Hematopoietic multipotent progenitor cell treated with erythropoietin and hydrocortisone succinate and interleukin-3 and kit ligand, for 4 days (in vitro differentiated cells): ENCODE measurements around the gene CACNB1.
"Not testable (repeated sequence)": the region's sequence is repeated elsewhere in the genome, so short reads cannot be mapped to it uniquely, and the experiment has no call there.

ENCODE experiments used
- DNase-seq: peaks from one replicate; pipeline ENCODE4 v3.0.0-alpha.2; 2015

Gene CACNB1

DNA sequence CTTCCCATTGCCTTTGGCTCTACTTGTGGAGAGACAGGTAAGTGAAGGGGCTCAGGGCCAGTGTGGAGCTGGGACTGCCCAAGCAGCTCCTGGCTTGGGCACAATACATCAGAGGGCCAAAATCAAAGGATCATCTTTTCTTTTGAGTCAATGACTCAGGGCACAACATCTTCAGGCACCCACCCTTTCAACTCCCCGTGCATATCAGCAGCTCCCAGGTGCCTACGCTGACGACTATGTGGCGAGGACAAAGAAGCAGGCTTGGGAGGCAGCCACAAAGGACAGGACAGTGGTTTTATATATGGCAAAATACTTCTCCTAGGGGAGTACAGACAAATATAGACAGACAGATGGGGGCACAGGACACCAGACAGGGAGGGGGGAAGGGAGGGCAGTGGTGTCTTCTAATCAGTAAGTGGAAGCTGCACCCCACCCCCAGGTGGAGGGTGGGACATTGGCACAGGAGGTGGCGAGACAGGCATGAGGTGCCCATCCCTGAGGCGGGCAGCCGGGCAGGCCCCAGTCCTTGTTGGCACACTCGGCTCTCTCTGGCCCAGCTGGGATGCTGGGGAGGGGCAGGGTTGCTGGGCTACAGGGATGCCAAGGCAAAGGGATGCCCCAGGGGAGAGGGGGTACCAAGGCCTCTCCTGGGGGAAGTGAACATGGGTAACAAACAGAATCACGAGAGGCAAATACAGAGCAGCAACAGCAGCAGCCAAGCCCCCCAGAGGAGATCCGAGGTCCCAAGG, 23.8 kb downstream of the CACNB1 start:
- DNase-seq, result no peak

GRCh38 chr17:39173080-39173479, 24.4 kb downstream of the CACNB1 start:
- no peak for DNase-seq

DNA sequence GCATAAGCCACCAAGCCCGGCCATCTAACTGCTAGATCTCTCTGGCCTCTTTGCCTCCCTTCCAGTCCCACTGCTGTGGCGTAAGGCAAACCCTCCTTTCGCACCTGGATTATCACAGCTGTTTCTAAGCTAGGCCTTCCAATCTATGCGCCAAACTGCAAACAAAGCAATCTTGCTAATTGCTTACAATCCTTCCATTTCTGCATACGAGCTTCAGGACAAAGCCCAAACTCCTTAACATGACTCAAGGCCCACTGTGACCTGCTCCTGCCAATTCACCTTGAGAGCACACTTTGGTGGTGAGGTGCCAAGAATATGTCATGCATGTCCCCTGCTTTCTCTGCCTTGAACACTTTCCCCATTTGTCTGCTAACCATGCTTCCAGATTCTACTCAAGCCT, 25.5 kb downstream of the CACNB1 start:
- DNase-seq, result no peak

- DNase-seq, result no peak
Measured at GRCh38 chr17:39170558-39170957, 26.9 kb downstream of the CACNB1 start.

DNA sequence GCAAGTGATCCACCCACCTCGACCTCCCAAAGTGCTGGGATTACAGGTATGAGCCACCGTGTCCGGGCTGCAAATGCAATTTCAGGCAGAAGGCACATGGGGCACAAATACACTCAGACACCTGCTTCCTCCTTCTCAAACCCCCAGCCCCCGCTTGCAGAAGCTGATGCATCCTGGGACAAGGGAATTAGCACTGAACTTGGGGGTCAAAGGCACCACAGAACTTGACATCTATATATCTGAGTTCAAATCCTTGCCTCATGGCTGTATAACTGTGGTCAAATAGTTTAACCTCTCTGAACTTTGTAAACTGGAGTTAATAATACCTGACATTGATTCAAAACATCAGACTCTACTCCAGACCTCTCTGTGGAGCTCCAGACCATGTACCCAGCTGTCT, 27.4 kb downstream of the CACNB1 start:
- DNase-seq, result no peak

GRCh38 chr17:39169518-39169917, 28.0 kb downstream of the CACNB1 start:
- no peak for DNase-seq

DNA sequence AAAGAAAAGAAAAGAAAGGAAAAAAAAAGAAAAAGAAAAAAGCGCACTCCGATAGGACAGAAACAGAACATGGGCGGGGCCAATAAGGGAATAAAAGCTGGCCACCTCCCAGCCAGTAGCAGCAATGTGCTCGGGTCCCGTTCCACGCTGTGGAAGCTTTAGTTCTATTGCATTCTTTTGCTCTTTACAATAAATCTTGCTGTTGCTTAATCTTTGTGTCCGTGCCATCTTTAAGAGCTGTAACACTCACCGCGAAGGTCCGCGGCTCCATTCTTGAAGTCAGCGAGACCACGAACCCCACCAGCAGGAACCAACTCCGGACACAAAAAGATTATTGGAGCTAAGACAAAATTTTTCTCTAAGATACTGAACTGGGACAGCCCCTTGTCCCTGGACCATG, 28.4 kb downstream of the CACNB1 start:
- peak; percentile 41 for DNase-seq

DNA sequence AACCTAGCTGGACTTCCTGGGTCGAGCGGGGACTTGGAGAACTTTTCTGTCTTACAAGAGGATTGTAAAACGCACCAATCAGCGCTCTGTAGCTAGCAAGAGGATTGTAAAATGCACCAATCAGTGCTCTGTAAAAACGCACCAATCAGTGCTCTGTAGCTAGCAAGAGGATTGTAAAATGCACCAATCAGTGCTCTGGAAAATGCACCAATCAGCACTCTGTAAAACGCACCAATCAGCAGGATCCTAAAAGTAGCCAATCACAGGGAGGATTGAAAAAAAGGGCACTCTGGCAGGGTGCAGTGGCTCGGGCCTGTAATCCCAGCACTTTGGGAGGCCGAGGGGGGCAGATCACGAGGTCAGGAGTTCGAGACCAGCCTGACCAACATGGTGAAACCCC, 29.0 kb downstream of the CACNB1 start:
- DNase-seq, result not testable (repeated sequence)

- DNase-seq, result peak; percentile 86
Measured at GRCh38 chr17:39167476-39167875, 30.0 kb downstream of the CACNB1 start.

DNA sequence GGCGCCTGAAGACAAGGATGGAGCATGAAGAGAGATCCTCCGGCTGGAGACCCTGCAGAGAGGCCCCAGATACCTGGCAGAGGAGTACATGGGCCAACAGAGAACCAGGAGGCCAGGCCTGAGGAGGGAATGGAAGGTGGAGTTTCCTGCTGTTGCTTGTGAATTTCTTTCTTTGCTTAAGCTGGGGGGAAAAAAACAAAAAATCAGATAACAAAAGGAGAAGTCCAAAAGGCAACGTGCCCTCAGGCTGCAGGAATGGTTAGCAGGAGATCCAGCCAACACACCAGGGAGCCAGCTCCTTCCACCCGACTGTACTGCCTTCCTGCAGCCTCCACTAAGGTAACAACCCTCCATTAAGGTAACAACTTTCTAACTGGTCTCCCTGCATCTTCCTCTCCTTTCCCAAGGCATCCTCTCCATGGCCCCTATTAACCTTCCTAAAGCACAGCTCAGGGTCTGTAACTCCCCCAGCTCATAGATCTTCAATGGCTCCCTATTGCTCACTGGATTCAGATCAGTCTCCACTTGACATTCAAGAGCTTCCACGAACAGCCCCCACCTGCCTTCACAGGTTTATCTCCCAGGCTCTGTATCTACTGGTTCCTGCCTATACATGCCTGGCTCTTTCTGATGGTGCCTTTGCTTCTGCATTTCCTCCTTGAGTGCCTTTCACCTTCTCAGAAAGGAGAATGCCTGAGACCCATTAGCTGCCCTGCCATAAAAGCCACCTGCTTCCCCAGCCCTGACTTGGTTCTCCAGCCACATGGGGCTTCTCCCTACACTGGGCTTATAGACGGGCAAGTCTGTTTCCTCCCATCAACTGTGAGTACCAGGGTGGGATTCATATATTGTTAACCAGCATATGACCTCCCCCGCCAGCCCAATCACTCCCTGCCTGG, 30.8 kb downstream of the CACNB1 start:
- DNase-seq, result peak; percentile 67

DNA sequence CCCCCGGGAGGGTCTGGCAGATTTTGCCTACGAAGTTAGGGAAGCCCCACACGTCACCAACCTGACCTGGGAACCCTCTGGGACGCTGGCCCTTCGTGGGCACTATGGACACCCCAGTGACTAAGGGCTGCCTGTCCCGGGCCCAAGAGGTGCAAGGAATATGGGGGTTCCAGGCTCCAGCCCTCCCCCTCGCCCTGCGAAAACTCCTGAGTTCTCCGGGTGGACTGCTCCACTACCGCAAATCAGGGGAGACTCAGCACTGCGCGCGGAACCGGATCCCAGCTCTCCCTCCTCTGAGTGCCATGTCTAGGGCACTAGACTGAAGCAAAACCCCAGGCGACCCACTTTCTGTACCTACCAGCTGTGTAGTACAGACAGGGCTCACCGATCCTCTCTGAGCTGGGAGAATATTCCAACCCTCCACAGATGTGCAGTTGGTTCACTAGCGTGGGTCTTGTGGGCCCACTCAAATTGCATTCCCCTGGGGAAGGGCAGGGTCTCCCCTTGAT, 31.6 kb downstream of the CACNB1 start, which contains the start of gene ARL5C:
ARL5C (minus strand) TSS at position 321 of the 509 bp plus-strand sequence. CDS start 401 bp downstream, outside the sequence.
- no peak for DNase-seq

DNA sequence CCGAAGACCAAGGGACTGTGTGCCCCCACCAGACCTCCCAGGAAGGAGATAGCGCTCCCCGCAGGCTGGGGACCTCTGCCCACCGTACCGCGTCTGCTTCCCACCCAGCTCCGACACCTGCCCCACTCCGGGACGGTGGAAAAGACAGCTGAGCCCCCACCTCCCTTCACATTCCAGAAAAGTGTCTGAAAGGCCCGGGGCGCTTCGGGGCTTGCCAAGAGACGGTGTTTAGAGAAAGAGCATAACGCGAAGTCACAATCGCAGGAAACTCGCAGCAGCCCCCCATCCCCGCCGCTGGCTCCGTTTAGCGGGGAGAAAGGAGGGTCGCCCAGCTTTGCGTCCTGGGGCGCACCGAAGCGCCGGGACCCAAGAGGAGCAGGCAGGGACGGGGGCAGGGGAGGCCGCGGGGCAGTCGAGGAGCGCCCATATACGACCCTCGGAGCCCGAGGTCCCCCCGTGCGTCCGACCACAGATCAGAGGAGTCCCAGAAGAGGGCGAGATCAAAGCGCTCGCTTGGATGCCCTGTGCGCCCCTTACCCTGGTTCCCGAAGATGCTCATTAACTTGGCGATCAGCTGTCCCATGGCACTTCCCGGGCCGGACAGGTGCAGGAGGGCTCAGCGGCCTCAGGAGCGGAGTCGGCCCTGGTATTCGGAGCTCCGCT, 32.2 kb downstream of the CACNB1 start:
- DNase-seq, result no peak

DNA sequence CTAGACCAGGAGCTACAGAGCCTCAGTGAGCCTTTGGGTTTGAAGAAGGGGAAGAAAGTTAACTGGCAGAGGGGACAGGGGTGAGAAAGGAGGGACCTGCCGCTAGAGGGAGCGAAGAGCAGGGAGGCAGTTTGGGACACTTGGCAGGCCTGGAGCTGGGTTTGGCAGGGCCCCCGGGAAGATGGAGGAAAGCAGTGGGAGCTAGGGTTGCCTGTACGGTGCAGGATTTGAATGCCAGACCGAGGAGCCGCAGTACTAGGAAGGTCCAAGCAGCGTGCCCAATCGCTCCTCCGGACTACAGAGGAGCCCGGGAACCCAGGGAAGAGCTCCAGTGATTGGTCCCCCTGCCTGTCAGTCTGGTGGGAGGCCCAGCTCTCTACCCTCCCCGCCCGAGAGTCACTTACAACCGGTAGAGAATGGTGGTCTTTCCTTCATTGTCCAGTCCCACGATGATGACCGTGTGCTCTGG, 32.8 kb downstream of the CACNB1 start:
- DNase-seq, result peak; percentile 92

GRCh38 chr17:39161962-39162361, 35.5 kb downstream of the CACNB1 start:
- DNase-seq, result no peak

GRCh38 chr17:39158623-39159022, 38.8 kb downstream of the CACNB1 start:
- no peak for DNase-seq

DNA sequence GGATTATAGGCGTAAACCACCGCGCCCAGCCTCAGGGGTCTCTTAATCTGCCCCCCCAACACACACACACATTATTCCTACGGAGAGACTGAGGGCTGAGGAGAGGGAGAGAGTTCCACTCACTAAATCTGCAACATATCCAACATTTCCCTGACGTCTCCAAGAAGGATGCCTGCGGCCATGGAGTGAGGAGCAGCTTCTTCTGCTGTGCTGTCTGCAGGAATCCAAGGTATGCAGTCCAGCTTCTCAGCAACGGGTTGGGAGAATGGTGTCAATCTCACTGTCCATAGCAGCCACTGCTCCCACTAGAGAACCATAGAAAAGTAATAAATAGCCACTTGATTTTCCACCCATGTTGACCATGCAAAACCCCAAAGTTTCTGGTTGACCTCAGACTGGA, 41.0 kb downstream of the CACNB1 start:
- no peak for DNase-seq

DNA sequence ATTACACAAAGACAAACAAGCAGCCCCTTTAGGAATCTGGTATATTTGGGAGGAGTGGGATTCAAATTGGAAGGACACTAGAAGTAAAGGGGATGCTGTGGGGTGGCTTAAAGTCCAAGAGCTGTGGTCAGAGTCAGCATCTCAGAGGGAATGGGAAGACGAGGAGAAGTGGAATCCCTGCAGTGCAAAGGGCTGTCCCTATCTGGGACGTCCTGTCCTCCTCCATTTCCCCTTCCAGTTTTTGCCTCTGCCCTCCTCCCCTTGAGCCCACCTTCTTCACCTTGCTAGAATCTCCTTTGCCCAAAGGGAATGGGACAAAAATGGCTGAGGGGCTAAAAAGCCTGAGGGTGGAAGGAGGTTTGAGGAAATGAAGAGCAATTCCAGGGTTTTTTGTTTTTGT, 41.8 kb downstream of the CACNB1 start:
- DNase-seq, result no peak

DNA sequence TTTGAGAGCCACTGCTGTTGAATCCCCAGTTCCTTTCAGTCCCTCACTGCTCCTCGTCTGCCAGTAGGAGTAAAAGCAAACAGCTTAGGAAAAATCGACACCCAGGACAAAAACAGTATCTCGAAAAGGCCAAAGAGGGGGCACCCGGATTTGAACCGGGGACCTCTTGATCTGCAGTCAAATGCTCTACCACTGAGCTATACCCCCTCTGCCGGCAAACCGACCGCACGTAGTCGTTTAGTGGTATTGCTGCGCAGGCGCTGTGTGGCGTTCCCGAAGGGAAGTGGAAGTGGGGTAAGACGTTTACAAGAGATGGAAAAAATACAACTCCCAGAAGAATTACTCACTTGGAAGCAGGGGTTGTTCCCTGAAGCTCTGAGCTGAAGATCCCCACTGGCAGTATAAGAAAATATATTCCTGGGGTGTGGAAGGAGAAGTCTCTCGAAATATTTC, 43.8 kb downstream of the CACNB1 start:
- DNase-seq, result peak; percentile 91

DNA sequence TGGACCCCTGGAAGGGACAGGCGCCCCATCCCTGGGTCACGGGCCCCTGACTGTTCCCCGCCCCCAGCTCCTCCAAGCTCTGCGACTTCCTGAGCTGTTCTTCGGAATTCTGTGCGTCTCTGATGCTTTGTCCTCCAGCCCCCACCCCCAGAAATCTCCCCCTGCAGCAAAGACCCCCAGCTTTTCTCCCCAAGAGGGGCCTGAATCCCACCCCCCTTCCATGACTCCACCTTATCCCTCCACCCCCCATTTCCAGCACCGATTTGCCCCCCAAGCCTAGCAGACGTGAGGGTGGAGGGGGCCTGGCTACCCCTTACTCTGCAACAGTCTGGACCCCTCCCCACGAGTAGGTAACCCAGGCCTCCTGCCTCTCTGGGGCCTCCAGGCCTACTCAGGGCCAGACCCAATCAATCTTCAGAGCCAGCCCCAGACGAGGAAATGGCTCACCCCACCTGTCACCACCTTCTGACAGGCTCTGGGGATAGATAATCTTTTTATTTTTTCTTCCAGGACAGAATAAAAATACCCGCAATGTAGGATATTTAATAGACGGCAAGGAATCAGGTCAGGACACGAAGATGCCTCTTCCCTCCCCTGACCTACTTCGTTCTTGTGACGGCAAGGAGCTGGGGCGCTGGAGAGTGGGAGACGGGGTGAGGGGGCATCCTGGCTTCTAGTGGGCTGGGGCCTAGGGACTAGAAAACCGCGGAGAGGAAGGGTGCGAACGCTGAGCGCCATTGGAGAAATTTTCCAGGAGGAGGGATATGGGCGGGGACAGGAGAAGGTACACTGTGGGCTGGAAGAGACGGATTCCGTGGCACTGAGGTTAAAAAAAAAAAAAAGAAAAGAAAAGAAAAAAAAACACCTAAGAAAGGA, 45.3 kb downstream of the CACNB1 start:
- no peak for DNase-seq

- no peak for DNase-seq
Measured at GRCh38 chr17:39151150-39151942, 46.1 kb downstream of the CACNB1 start, which contains the start of gene PLXDC1. Gene PLXDC1 (minus strand): TSS chr17:39151637. CDS start chr17:39151437, 200 bp downstream.

- DNase-seq, result no peak
Measured at GRCh38 chr17:39150795-39151149, 46.7 kb downstream of the CACNB1 start.
